CD1c-positive myeloid dendritic cell (primary cell): ENCODE results near the gene TRIM6.
"Not testable (repeated sequence)": the region's sequence is repeated elsewhere in the genome, so short reads cannot be mapped to it uniquely, and the experiment has no call there.

Experiments
- DNase-seq: peaks from one replicate; pipeline ENCODE4 v3.0.0-alpha.2; 2016; ENCODE audit errors: extremely low spot score

Gene TRIM6, protein sequence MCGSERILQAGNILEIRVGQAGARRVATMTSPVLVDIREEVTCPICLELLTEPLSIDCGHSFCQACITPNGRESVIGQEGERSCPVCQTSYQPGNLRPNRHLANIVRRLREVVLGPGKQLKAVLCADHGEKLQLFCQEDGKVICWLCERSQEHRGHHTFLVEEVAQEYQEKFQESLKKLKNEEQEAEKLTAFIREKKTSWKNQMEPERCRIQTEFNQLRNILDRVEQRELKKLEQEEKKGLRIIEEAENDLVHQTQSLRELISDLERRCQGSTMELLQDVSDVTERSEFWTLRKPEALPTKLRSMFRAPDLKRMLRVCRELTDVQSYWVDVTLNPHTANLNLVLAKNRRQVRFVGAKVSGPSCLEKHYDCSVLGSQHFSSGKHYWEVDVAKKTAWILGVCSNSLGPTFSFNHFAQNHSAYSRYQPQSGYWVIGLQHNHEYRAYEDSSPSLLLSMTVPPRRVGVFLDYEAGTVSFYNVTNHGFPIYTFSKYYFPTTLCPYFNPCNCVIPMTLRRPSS

GRCh38 chr11:5596607-5597201, at the start of gene TRIM6:
Gene TRIM6, plus strand, starts transcription at chr11:5596637. Its CDS starts 261 bp downstream, at chr11:5596898.
- peak; percentile 53 for DNase-seq

DNA sequence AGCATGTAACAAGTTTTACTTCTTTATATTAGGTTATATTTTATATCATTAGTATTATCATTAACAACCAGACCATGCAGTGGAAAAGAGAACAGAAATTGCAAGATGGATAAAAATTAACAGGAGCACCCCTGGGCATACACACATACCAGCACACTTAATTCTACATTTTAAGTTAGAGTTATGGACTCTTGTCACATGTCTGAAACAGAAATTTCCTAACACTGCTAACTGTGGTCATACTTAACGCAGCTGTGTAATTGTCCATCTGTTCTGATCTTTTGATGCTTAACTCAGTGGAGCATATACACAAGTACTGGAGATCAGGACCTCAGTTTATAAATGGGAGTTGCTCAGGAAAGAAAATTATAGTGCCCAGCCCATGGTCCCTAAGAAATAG, 48.5 kb upstream of the TRIM6 start:
- DNase-seq: no peak

DNA sequence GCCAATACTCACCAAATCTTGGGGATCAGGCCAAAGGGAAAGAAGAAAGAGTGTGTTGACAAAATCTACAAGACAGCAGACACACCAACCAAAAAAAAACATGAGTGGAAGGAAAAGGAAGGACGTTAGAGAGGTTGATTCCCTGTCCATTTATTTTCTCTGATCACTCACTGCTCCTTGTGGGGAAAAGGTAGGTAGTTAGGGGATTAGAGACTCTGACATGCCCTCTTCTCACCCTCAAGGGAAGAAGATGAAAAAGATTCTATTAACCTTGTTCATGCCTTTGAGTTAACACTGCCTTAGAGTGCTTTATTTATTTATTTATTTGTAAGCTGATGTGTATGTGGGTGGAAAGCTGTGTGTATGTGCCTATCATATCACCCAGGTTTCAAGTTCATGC, 48.0 kb upstream of the TRIM6 start, which contains the start of gene OR52H1:
Gene OR52H1 (minus strand): TSS at position 101 of the 400 bp plus-strand sequence. CDS start 3,035 bp downstream, outside the sequence.
- no peak for DNase-seq

DNA sequence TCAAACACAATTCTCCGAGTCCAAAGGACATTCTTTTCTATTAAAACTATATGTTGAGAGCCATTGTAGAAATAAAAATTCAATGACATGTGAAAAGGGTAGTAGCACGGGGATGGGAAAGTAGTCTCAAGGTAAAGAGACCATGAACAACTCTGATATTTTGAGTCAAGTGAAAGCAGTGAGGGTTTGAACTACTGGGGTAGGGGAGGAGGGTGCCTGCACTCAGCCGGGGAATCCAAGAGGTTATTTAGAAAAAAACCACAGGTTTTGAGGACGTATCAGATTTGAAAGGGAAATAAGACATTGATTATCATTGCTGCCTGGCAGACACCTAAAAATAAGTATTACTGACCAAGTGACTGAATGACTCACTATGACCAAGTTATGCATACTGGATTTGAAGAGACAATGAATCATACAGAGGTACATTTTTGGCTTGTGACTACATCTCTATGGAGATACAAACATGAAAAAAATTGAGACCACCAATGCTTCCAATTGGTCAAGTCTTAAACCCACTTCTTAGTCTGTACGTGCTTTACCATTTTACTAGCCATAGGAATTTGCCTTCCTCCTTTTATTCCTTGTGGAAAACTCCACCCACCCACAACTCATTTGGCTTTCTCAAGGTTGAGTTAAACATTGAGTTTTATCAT, 45.9 kb upstream of the TRIM6 start:
- no peak for DNase-seq

DNA sequence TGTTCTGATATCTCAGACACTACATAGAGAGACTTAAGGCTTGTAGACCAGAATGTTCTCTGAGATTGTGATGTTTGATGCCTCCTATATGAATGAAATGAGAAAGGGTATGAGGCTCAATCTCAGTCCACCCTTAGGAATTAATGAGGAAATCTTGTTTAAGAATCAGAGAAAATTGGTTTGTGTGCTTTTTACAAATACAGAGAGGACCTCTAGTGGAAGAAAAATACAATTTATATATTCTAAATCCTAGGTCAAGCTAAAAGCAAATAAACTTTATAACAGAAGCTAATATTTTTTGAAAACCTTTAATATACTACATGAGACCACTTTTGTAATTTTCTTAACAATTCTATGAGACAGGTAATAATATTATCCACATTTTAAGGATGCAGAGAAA, 43.1 kb upstream of the TRIM6 start:
- DNase-seq: no peak

- no peak for DNase-seq
These were observed 39.7 kb upstream of the TRIM6 start for GRCh38 chr11:5556596-5557188.

- no peak for DNase-seq
These were observed 38.7 kb upstream of the TRIM6 start for GRCh38 chr11:5557751-5558150.

DNA sequence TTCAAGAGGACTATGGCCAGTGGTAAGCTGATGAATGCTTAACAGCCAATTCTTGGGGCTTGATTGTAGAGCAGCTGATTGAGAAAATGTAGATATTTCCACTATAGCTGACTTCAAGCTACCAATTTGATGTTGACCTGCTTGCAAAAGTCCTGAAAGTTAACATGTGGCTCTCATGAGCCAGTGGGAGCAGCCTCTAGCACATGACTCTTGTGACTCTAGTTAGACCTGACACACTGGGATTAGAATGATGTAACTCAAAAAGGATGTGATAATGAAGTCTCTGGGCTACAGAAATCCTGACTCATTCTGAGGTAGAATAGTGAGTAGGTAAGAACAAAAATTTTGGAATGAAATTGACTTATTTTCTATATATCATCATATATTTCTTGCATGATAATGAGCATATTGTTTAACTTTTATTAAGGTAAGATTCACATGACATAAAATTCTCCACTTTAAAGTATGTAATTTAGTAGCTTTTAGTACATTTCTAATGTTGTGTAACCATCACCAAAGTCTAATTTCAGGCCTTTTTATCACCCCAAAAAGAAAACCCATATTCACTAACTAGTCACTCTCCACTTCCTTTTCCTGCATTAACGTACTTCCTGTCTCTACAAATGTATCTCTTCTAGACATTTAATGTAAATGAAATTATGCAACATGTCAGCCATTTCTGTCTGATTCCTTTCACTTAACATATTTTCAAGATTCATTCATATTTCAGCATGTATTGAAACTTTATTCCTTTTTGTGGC, 32.0 kb upstream of the TRIM6 start:
- DNase-seq: no peak

DNA sequence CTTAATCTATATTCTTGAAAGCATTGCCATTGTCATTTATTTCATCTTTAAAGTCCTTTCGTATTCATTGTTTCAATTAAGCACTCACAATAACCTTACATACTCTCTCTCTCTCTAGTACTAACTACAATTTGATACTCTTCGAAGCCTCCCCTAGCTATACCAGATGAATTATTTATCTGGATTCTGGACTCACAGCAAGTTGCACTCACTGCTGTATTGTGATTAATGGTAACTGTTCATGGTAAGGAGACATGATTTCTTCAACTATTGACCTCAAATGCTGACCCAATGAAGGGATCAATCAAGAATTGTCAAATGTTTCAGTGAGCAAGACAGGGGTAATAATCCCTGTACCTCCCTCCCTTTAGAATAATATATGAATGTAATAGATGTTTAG, 21.8 kb upstream of the TRIM6 start:
- DNase-seq: no peak

GRCh38 chr11:5575152-5575551, 21.3 kb upstream of the TRIM6 start:
- DNase-seq: no peak

DNA sequence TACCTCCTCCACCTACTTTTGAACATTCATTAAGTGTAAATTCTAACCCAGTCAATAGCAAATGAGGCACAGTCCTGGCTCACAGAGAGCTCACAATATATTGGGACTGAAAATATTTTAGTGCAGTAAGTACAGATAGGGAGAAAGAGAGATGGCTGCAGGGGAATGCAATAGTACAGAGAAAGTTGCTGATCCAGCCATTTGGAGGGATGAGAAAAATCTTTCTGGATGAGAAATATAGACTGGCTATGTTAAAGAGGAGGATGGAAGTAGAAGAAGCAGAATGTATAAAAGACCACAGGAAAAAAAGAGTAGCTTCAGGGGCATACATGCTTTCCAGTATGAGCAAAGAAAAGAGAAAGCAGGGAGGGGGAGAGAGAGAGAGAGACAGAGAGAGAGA, 19.3 kb upstream of the TRIM6 start:
- DNase-seq: no peak

DNA sequence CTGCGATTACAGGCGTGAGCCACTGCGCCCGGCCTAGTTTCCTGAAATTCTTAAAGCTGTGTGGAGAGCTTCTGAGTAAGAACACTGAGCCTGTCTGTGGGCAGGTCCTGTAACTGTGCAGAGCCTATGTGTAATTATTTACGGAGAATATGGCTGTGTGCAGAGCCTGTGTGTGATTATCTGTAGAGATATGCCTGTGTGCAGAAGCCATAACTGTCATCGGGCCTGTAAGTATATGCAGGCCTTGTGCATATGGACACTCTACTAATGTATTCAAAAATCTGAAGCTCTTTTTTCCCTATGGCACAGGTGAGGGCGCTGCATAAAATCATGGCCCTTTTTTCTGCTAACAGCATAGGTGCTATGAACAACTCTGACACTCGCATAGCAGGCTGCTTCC, 15.9 kb upstream of the TRIM6 start, which contains the start of gene OR52B6:
Gene OR52B6 (plus strand): TSS at position 301 of the 400 bp plus-strand sequence. CDS start 0 bp downstream, at position 301.
- DNase-seq: no peak

- DNase-seq: no peak
These were observed 15.4 kb upstream of the TRIM6 start for GRCh38 chr11:5581014-5581413.

- not testable (repeated sequence) for DNase-seq
These were observed 12.0 kb upstream of the TRIM6 start for GRCh38 chr11:5584458-5584857.

DNA sequence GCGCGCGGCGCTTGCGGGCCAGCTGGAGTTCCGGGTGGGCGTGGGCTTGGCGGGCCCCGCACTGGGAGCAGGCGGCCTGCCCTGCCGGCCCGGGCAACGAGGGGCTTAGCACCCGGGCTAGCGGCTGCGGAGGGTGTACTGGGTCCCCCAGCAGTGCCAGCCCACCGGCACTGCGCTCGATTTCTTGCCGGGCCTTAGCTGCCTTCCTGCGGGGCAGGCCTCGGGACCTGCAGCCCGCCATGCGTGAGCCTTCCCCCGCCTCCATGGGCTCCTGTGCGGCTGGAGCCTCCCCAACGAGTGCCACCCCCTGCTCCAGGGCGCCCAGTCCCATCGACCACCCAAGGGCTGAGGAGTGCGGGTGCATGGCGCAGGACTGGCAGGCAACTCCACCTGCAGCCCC, 6.5 kb upstream of the TRIM6 start:
- not testable (repeated sequence) for DNase-seq

GRCh38 chr11:5591613-5592012, 4.8 kb upstream of the TRIM6 start:
- DNase-seq: no peak

DNA sequence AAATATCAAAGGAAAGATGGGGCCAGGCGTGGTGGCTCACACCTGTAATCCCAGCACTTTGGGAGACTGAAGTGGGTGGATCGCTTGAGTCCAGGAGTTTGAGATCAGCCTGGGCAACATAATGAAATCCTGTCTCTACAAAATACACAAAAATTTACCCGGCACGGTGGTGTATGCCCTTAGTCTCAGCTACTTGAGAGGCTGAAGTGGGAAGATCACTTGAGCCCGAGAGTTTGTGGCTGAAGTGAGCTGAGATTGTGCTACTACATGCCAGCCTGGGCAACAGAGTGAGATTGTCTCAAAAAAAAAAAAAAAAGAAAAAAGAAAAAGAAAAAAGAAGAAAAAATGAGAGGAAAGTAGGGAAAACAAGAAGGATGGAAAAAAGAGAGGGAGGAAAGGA, 3.8 kb upstream of the TRIM6 start:
- DNase-seq: no peak

DNA sequence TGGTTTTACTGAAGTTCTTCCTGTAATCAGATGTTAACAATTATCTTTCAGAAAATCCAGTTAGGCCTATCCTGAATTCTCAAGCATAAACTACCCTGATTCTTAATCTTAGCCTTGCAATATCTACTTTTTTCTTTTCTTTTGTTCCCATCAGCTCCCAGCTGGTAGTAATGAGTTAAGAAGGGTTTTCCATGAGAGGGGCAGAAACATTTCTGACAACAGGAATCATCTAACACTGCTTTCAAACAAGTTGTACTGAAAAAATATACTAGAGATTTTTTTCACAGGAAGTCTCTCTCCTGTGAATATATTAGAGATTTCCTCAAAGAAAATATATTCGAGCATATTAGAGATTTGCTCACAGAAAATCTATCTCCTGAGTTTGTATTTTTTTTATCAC, 3.3 kb upstream of the TRIM6 start:
- no peak for DNase-seq

DNA sequence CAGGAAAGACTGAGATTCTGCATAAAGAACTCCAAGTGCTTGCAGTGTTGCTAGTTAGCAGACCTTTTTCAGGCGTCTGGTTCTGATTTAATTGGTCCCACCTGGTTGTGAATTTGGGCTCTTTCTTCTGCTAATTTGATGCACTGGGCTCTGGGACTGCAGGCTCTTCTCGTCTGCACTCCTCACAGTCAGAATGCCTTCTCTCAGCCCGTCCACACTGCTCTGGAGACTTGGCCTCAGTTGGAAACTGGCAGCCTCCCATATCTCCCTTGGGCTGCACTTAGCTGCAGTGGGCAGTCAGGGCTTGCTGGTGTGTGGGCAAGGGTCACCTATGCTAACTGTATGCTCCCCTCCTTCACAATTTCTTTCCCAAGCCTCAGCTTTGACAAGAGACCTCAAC, 1.5 kb downstream of the TRIM6 start:
- DNase-seq: no peak

GRCh38 chr11:5600374-5600851, 4.0 kb downstream of the TRIM6 start:
- peak; percentile 64 for DNase-seq

DNA sequence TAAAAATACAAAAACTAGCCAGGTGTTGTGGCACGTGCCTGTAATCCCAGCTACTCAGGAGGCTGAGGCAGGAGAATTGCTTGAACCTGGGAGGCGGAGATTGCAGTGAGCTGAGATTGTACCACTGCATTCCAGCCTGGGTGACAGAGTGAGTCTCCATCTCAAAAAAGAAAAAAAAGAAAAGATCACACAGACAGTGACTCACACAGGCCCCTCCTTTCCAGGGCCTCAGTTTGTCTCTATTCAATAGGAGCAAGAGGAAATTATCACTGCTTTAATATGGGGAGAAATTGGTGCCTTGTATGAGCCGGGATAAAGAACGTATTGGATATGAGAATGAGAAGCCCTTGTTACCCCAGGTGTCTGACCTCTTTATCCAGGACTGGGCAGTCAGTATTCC, 6.4 kb downstream of the TRIM6 start:
- not testable (repeated sequence) for DNase-seq
